HG03095 (cell line): ENCODE data around the gene CPA5.

Experiments used
- ATAC-seq: cut with Tn5 transposase; IDR thresholded peaks from one replicate; pipeline ENCODE4 v1.9.1; 2021; ENCODE audit warnings: moderate library complexity; ENCODE audit not compliant: unreplicated experiment

CPA5 gene

GRCh38 chr7:130329681-130330080 lies 14.9 kb upstream of the CPA5 start:
- no peak for ATAC-seq

GRCh38 chr7:130332259-130333053 lies 12.2 kb upstream of the CPA5 start:
- no peak for ATAC-seq

- no peak for ATAC-seq
Measured at GRCh38 chr7:130333832-130334231, 10.8 kb upstream of the CPA5 start.

- ATAC-seq, result no peak
Measured at GRCh38 chr7:130334274-130334673, 10.3 kb upstream of the CPA5 start.

- no peak for ATAC-seq
Measured at GRCh38 chr7:130337410-130337971, 7.1 kb upstream of the CPA5 start.

GRCh38 chr7:130338233-130338632 lies 6.4 kb upstream of the CPA5 start:
- no peak for ATAC-seq

GRCh38 chr7:130341882-130342281 lies 2.7 kb upstream of the CPA5 start:
- ATAC-seq, result no peak

GRCh38 chr7:130342701-130343380 lies 1.8 kb upstream of the CPA5 start:
- no peak for ATAC-seq

GRCh38 chr7:130345136-130345535 lies 520 bp downstream of the CPA5 start:
- ATAC-seq, result no peak

- no peak for ATAC-seq
Measured at GRCh38 chr7:130345725-130346124, 1.1 kb downstream of the CPA5 start.

GRCh38 chr7:130346177-130346905 lies 1.7 kb downstream of the CPA5 start:
- no peak for ATAC-seq

- no peak for ATAC-seq
Measured at GRCh38 chr7:130346941-130347340, 2.3 kb downstream of the CPA5 start.

GRCh38 chr7:130349911-130350782 lies 5.5 kb downstream of the CPA5 start:
- ATAC-seq, result no peak

- ATAC-seq, result no peak
Measured at GRCh38 chr7:130350945-130351790, 6.6 kb downstream of the CPA5 start.

GRCh38 chr7:130351791-130352090 lies 7.1 kb downstream of the CPA5 start:
- no peak for ATAC-seq

- no peak for ATAC-seq
Measured at GRCh38 chr7:130352194-130353074, 7.8 kb downstream of the CPA5 start.

GRCh38 chr7:130353196-130353595 lies 8.6 kb downstream of the CPA5 start:
- no peak for ATAC-seq

- no peak for ATAC-seq
Measured at GRCh38 chr7:130356121-130356875, 11.7 kb downstream of the CPA5 start.
